VCaP (cell line): ENCODE measurements around the gene AP3D1.
"Not testable (repeated sequence)": the region's sequence is repeated elsewhere in the genome, so short reads cannot be mapped to it uniquely, and the experiment has no call there.

Source experiments
- H3K27ac ChIP-seq: fragments of 450-650 bp; 2 replicates; pipeline ENCODE4 v1.5.1; 2017
- TF ChIP-seq, protein P1 (sequence below): fragments of 450-650 bp; conservative IDR thresholded peaks from 2 replicates; pipeline ENCODE4 v1.5.1; 2017; ENCODE audit warnings: mild to moderate bottlenecking, moderate library complexity

The AP3D1 gene

DNA sequence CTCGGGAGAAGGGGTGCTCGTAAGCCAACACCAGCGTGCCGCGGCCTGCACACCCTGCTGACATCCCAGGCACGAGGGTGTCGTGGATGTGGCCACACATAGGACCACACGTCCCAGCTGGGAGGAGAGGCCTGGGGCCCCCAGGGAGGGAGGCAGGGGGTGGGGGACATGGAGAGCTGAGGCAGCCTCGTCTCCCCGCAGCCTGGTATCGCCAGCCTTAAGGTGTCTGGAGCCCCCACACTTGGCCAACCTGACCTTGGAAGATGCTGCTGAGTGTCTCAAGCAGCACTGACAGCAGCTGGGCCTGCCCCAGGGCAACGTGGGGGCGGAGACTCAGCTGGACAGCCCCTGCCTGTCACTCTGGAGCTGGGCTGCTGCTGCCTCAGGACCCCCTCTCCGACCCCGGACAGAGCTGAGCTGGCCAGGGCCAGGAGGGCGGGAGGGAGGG, 52.3 kb downstream of the AP3D1 start:
- no peak overlapping the region for H3K27ac ChIP-seq
- TF ChIP-seq, protein P1, sequence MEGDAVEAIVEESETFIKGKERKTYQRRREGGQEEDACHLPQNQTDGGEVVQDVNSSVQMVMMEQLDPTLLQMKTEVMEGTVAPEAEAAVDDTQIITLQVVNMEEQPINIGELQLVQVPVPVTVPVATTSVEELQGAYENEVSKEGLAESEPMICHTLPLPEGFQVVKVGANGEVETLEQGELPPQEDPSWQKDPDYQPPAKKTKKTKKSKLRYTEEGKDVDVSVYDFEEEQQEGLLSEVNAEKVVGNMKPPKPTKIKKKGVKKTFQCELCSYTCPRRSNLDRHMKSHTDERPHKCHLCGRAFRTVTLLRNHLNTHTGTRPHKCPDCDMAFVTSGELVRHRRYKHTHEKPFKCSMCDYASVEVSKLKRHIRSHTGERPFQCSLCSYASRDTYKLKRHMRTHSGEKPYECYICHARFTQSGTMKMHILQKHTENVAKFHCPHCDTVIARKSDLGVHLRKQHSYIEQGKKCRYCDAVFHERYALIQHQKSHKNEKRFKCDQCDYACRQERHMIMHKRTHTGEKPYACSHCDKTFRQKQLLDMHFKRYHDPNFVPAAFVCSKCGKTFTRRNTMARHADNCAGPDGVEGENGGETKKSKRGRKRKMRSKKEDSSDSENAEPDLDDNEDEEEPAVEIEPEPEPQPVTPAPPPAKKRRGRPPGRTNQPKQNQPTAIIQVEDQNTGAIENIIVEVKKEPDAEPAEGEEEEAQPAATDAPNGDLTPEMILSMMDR: no peak

DNA sequence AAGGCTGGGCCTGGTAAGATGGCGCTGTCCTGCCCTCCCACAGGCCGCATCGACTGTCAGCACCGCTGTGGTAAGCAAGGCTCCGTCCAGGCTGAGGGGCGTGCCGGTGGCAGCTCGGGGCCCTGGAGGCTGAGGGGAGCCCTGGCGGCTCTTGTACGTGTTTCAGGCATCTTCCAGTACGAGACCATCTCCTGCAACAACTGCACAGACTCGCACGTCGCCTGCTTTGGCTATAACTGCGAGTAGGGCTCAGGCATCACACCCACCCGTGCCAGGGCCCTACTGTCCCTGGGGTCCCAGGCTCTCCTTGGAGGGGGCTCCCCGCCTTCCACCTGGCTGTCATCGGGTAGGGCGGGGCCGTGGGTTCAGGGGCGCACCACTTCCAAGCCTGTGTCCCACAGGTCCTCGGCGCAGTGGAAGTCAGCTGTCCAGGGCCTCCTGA, 53.5 kb downstream of the AP3D1 start:
- TF ChIP-seq, protein P1: no peak
- H3K27ac ChIP-seq: peak overlapping the region; percentile 60

DNA sequence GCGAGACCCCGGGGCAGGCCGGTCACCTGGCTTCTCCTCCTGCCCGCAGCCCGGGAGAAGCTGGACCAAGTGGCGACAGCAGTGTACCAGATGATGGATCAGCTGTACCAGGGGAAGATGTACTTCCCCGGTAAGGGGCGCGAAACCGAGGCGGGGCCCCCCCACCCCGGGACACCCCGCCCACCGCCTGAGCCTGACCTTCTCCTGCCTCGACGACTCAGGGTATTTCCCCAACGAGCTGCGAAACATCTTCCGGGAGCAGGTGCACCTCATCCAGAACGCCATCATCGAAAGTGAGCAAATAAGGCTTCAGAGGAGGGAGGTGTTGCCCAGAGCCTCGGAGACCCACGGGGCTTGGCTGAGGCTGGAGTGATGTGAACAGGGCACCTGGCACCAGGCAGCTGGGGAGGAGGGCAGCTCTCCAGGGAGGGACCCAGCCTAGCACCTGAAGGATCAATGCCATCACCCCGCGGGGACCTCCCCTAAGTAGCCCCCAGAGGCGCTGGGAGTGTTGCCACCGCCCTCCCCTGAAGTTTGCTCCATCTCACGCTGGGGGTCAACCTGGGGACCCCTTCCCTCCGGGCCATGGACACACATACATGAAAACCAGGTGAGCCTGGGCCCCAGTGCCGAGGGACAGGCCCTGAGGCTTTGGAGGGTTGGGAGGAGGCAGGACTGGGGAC, 54.0 kb downstream of the AP3D1 start:
- TF ChIP-seq, protein P1: no peak
- peak overlapping the region; percentile 60 for H3K27ac ChIP-seq

DNA sequence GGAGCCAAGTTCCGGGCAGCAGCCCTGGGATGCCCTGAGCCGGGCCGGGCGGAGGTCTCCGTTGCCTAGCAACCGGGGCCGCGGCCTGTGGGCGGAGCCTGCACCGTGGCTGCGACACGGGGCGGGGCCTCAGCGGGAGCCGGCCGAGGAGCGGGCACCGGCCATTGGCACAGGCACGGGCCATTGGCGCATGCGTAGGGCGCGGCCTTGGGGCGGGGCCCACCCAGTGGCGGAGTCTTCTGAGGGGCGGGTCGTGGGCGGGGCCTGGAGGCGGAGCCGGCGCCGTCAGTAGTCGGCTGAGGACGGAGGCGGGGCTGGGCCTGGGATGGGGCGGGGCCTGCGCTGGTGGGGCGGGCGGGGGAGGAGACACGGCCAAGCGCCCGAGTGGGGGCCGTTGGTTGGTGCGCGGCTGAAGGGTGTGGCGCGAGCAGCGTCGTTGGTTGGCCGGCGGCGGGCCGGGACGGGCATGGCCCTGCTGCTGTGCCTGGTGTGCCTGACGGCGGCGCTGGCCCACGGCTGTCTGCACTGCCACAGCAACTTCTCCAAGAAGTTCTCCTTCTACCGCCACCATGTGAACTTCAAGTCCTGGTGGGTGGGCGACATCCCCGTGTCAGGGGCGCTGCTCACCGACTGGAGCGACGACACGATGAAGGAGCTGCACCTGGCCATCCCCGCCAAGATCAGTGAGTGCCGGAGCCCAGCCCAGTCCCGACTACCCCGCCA, 54.7 kb downstream of the AP3D1 start, which contains the start of gene IZUMO4:
Gene IZUMO4 (plus strand): TSS at position 436 of the 723 bp plus-strand sequence. CDS start 31 bp downstream, at position 467.
- TF ChIP-seq, protein P1: peak; percentile 51
- H3K27ac ChIP-seq: peak within 1 kb of the TSS; percentile 85

DNA sequence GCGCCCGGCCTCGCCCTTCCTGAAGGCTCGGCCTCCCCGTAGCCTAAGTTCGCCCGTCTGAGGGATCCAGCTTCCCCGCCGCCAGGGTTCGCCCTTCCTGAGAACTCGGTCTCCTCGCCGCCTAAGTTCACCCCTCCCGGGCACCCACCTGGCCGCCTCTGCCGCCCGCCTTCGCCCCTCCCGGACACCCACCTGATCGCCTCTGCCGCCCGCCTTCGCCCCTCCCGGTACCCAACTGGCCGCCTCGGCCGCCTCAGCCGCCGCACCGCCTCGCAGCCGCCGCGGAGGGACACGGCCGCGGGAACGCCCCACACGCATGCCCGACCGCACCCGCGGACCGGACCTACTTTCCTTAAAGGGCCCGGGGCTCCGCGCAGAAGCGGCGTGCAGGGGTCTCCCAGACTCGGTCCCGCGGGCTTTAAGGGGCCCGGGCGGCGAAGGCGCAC, 55.3 kb downstream of the AP3D1 start, which contains the start of gene MOB3A:
Gene MOB3A (minus strand): TSS at position 293 of the 446 bp plus-strand sequence. CDS start 17,766 bp downstream, outside the sequence.
- TF ChIP-seq, protein P1: peak; percentile 58
- H3K27ac ChIP-seq: peak within 1 kb of the TSS; percentile 85

DNA sequence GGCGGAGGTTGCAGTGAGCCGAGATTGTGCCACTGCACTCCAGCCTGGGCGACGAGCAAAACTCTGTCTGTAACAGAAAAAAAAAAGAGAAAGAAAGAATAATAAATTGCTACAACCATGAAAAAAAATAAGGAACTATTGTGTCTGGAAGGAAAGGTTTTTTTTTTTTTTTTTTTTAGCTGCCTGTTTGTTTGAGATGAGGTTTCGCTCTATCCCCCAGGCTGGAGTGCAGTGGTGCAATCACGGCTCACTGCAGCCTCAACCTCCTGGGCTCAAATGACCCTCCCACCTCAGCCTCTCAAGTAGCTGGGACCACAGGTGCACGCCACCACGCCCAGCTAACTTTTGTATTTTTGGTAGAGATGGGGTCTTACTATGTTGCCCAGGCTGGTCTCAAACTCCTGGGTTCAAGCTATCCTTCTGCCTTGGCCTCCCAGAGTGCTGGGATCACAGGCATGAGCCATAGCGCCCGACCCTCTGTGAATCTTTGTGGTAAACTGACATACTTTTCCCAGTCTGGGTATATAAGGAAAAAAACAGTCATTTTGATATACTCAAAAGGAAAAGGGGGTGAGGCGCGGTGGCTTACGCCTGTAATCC, 59.3 kb downstream of the AP3D1 start:
- H3K27ac ChIP-seq: not testable (repeated sequence)

DNA sequence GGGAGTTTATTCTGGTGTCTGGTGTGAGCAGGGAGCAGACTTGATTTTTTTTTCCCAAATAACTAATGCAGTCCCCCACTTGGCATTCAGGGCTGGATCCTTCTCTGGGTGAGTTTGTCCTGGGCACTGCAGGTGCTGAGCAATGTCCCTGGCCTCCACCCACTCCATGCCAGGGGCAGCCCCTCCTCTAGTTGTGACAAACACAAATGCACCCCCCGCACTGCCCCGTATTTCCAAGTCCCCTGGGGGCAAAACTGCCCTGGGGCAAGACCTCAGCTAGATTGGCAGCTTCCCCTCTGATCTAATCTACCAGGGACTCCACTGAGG, 61.7 kb downstream of the AP3D1 start:
- TF ChIP-seq, protein P1: no peak
- H3K27ac ChIP-seq: no peak overlapping the region
